Heart left ventricle (tissue), 13 donors: ENCODE measurements around the gene ZNF273.

ENCODE experiments used
- POLR2A ChIP-seq, 2 donors: fragments of 450-650 bp; IDR thresholded peaks; one replicate each; pipeline ENCODE4 v1.6.1; 2017; ENCODE audit warnings: antibody characterized with exemption in 2 of 2, mild to moderate bottlenecking in 2 of 2, moderate library complexity in 2 of 2
- TF ChIP-seq, protein P1 (sequence below), 12 donors: fragments of 200-600 bp; sonication (generic) in 4 of 12; IDR thresholded peaks; one replicate each; pipeline versions ENCODE4 v1.5.0 to v1.8.0; 2018 to 2022; ENCODE audit warnings: antibody characterized with exemption in 12 of 12, mild to moderate bottlenecking in 5 of 12
- donor health status: ischemic (EF 13 %, LVEDD 7.1; RV severe dilation, severe dysfunction).
- donor health status: DM: no; HTN: yes; CAD: no.
- donor health status: DM: no; HTN: no; CAD: no.
- donor health status: ischemic (EF 25% LVEDD 6.9; RV normal size, moderate dysfunction).
- donor health status: ischemic (EF 25% LVEDD 5.7; RV mildly dilated, moderate dysfunction).
- donor health status: ischemic (EF 35%, LVEDD 5.7; RV mildly dilated, moderate dysfunction).
- donor health status: nonischemic (EF 11% LVEDD 7.7; RV severe dilation, severe dysfunction).
- donor health status: DM: yes; HTN: yes; CAD: no.
- donor health status: PGD.
- donor health status: ischemic (EF 29% LVEDD 5.4; RV normal size, mild dysfunction).
- donor health status: nonischemic (EF 23%, LVEDD 6.1; RV moderate dilation, normal function).

GRCh38 chr7:64880322-64881297, 22.5 kb upstream of the ZNF273 start:
- TF ChIP-seq, protein P1, sequence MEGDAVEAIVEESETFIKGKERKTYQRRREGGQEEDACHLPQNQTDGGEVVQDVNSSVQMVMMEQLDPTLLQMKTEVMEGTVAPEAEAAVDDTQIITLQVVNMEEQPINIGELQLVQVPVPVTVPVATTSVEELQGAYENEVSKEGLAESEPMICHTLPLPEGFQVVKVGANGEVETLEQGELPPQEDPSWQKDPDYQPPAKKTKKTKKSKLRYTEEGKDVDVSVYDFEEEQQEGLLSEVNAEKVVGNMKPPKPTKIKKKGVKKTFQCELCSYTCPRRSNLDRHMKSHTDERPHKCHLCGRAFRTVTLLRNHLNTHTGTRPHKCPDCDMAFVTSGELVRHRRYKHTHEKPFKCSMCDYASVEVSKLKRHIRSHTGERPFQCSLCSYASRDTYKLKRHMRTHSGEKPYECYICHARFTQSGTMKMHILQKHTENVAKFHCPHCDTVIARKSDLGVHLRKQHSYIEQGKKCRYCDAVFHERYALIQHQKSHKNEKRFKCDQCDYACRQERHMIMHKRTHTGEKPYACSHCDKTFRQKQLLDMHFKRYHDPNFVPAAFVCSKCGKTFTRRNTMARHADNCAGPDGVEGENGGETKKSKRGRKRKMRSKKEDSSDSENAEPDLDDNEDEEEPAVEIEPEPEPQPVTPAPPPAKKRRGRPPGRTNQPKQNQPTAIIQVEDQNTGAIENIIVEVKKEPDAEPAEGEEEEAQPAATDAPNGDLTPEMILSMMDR (IDR thresholded peaks at IDR 0.05): no peak
- no peak for TF ChIP-seq POLR2A (IDR thresholded peaks at IDR 0.05)
